PC-3 (cell line): ENCODE data around the gene ATF7IP2.

ENCODE experiments used
- EZH2 ChIP-seq: fragments of 300-600 bp; sonication (generic); IDR thresholded peaks from one replicate; pipeline ENCODE4 v1.6.1; 2017; ENCODE audit warnings: antibody characterized with exemption, mild to moderate bottlenecking, low read length; ENCODE audit not compliant: unreplicated experiment
- EZH2phosphoT487 ChIP-seq: fragments of 300-600 bp; sonication (generic); IDR thresholded peaks from 2 replicates; pipeline ENCODE4 v1.6.1; 2018; ENCODE audit warnings: mild to moderate bottlenecking, antibody characterized with exemption, low read length, borderline replicate concordance
- TF ChIP-seq, protein P1 (sequence below): fragments of 300-600 bp; sonication (generic); conservative IDR thresholded peaks from 2 replicates; pipeline ENCODE4 v1.5.1; 2017; ENCODE audit warnings: antibody characterized with exemption, low read depth, mild to moderate bottlenecking, low read length

- TF ChIP-seq, protein P1, sequence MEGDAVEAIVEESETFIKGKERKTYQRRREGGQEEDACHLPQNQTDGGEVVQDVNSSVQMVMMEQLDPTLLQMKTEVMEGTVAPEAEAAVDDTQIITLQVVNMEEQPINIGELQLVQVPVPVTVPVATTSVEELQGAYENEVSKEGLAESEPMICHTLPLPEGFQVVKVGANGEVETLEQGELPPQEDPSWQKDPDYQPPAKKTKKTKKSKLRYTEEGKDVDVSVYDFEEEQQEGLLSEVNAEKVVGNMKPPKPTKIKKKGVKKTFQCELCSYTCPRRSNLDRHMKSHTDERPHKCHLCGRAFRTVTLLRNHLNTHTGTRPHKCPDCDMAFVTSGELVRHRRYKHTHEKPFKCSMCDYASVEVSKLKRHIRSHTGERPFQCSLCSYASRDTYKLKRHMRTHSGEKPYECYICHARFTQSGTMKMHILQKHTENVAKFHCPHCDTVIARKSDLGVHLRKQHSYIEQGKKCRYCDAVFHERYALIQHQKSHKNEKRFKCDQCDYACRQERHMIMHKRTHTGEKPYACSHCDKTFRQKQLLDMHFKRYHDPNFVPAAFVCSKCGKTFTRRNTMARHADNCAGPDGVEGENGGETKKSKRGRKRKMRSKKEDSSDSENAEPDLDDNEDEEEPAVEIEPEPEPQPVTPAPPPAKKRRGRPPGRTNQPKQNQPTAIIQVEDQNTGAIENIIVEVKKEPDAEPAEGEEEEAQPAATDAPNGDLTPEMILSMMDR = no peak
- TF ChIP-seq EZH2 (no peak), EZH2phosphoT487 (no peak)
Measured at GRCh38 chr16:10355589-10355988, 30.3 kb upstream of the ATF7IP2 start.
